ENCODE results near the gene MLST8.

Gene MLST8

DNA sequence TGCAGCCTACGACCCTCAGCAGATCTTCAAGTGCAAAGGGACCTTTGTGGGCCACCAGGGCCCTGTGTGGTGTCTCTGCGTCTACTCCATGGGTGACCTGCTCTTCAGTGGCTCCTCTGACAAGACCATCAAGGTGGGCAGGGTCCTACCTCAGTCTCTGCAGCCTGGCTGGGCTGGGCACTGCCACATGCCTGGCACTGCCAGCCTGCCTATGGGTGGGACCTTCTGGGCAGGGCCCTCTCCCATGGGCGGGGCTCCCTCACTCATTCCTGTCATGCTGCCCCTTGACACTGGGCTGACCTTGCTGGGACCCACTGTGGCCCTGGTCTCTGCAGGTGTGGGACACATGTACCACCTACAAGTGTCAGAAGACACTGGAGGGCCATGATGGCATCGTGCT, 31.3 kb upstream of the MLST8 start:
- DNase-seq = no peak

DNA sequence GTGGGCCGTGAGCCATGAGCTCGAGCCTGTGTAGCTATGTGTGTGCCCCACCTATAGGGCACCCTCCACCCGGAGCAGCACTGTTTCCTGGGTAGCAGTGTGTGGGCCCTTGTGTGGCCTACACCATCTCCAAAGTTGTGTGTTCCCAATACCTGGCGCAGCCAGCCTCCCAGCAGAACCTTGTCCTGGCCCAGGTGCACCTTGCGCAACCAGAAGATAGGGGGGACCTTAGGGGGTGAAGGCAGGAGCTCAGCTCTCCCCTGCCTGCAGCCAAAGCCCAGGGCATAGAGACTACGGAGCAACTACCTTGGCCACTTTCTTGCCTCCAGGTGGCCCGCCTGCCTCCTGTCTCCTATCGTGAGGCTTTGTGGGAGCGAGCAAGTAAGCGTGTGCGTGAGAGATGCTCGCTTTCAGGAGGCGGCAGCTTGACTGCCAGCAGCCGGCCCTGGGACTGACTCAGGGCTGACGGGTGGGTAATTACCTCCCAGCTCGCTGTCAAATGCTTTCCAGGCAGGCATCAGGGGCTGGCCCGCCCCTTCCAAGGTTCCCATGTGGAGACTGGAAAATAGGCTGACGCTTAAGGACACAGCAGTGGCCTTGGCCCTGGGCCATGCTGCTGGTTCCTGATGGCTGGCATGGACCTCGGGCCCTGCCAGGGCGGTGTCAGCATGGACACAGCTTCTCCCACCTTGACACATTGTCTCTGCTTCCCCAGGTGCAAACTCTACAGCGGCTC, 30.7 kb upstream of the MLST8 start:
- DNase-seq = no peak

DNA sequence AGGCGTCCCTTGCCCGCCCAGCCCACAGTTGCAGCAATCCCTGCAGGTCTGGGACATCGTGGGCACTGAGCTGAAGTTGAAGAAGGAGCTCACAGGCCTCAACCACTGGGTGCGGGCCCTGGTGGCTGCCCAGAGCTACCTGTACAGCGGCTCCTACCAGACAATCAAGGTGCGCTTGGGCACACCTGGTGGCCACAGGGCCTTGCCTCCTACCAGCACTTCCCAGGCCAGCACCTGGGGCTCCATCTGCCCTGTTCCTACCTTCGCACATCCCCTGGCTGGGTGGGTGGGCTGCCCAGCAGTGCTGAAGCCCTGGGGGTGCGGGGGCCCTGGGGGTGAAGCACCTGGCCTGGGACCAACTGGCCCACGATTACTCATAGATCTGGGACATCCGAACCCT, 29.8 kb upstream of the MLST8 start:
- DNase-seq = no peak

DNA sequence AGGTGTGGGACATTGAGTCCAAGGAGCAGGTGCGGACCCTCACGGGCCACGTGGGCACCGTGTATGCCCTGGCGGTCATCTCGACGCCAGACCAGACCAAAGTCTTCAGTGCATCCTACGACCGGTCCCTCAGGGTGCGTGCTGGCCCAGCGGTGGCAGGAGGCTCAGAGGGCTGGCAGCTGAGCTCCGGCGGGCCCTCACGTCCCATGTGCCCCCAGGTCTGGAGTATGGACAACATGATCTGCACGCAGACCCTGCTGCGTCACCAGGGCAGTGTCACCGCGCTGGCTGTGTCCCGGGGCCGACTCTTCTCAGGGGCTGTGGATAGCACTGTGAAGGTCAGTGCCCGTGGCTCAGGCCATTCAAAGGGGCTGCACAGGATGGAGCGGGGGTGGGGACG, 29.2 kb upstream of the MLST8 start:
- DNase-seq = no peak

DNA sequence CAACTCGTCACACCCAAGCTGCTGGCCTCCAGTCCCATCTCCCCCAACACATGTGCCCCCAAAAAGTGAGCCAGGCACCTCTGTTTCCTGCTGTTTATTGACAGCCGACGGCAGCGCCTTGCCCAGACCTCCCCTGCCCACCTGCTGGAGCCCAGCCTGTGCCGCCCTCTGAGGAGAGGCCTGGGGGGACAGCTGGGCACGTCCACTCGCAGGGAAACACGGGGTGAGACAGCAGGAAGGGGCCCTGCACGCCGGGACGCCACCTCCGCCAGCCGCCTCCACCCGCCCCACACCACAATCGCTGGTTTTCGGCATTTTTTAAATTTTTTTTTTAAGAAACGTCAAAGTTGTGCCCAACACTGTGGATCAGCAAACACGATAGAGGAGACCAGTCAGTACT, 28.2 kb upstream of the MLST8 start:
- DNase-seq = no peak

DNA sequence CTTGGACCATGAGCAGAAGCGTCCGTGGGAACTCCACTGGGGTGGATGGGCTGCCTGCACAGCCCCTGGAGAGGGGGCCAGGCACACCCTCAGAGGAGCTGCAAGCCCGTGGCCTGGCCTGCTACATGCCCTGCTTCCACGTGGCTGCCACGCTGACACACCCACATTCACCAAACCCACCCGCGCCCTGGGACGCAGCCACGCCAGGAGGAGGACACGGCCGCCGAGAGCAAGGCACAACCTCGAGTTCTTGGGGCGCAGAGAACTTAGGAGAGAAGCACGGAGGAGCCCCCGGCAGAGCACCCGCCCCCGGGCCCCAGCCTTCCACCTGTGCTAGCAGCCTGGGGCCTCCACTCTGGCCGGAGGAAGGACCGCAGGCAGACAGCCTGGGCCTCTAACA, 27.7 kb upstream of the MLST8 start:
- DNase-seq = no peak

DNA sequence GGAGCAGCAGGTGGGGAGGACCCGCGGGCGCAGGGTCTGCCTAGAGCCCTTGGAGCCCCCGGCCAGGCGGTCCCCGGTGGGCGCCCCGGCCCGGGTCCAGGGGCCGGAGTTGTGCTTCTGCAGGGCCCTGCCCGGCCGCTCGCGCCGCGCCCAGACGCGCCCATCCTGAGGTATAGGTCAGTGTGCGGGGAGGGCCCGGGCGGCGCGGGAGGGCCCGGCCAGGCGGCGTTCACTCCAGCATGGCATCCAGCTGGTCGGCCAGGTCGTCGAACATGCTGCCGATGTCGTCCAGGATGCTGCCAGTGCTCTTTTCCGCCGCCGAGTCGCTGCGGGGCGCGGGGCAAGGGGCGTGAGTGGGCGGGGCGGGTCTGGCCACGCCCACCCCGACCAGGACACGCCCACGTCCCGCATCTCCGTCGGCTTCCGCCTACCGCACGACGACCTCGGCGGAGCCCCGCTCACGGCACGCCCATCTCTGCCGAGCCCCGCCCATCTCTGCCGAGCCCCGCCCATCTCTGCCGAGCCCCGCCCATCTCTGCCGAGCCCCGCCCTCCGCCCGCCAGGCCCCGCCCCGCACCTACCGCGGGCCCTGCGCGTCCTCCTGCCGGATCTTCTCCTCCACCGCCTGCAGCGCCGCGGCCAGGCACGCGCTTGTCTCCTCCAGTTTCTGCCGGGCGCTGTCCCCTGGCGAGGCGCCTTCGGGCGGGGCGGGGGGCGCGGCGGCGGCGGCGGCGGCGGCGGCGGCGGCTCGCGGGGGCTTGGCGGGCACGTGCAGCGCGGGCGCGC, 26.7 kb upstream of the MLST8 start:
- DNase-seq = peak; percentile 46 to 71

DNA sequence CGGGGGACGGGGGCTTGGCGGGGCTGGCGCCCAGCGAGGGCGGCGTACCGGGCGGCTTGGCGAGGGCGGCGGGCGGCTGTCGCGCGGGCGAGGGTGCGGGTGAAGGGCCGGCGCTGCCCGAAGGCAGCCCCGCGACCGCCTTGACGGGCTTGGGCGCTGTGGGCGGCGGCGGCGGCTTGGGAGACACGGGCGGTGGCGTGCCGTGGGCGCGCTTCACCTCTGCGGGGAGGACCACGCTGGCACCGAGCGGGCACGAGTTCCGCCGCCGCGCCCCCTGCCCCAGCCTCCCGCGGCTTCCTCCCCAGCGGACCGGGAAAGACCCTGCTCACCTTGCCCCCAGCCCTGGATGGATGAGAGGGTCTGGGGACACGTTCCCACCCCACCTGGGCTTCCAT, 26.1 kb upstream of the MLST8 start:
- DNase-seq = no peak

DNA sequence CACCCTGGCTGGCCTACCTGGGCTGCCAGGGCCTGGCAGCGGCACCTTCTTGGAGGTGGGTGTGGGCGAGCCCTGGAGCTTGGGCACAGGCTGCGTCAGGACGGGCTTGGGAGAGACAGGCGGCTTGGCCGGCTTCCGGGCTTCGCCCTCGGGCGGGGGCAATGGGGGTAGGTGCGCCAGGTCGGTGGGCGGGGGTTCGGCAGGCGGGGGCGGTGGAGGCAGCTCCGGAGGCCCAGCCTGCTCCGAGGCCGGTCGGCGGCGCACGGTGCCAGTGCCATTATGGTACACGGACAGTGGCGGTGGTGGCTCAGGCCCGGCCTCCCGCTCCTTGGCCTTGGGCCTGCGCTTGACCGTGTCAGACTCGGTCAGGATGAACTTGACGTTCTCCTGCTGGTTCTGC, 25.7 kb upstream of the MLST8 start:
- DNase-seq = no peak

DNA sequence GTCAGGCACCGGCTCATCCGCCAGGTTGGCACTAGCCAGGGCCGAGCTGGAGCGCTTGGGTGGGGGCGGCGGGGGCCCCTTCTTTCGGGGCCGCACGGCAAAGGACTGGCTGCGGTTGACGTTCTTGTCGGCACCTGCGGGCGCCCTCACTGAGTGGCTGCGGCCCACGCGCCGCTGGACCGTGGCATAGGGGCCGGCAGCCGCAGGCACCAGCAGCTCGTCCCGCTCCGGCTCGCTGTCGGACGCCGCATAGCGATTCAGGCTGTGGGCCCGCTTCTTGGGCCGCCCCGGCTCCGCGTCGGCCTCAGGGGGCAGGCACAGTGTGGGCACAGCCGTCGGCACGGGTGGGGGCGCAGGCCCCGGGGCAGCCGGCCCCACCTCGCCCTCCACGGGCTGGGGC, 24.8 kb upstream of the MLST8 start:
- no peak for DNase-seq

DNA sequence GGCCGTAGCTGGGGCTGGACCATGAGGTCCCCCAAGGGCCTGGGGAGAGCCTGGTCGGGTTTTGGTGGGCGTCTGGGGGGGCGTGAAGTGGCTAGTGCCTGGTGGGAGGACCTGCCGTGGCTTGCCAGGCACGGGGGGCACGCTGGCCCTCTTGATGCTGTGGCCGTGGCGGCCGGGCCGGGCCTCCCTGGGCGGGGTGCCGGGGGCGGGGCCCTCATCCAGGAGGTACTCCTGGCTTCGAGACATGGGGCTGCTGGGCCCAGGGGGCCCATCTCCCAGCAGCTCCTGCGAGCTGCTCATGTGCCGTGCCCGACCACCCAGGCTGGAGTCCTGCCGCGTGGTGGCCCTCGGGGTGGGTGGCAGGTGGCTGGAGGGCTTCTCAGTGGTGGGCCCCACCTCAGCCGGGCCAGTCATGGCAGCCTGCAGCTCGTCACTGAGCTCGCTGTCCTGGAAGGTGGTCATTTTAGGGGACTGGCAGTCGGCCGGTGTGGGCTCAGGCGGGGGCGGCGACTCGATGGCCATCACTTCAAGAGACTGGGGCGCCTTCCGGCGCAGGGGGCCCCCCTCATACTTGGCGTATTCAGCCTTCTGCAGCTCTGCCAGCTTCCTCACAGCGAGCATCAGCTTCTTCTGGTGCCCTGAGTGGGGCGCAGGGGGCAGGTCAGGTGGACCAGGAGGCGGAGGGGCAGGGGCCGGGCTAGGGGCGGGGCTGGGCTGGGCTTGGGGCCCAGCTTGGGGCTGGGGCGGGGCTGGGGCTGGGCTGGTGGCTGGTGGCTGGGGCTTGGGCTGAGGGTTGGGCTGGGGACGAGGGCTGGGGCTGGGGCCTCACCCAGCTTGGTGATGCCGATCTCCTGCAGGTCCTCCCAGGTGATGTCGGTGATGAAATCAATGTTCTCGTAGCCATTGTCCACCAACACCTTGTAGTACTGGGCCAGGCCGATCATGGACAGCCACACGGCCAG, 24.0 kb upstream of the MLST8 start:
- DNase-seq = no peak

DNA sequence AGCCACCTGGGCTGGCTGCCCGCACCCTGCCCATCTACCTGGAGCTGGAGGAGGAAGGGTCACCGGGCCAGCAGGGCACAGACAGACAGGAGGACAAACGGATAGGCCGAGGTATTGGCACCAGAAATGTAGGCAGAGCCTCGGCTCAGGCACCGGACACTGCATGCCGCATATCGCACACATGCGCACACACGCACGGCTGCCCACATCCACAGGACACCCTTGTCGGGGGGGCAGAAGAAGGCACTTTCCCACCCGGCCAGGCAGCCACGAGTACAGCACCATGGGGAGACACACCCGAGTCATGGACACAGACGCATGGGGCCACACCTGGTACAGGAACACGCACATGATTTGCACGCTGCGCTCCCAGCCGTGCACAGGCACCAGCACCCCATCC, 23.3 kb upstream of the MLST8 start:
- DNase-seq = no peak

DNA sequence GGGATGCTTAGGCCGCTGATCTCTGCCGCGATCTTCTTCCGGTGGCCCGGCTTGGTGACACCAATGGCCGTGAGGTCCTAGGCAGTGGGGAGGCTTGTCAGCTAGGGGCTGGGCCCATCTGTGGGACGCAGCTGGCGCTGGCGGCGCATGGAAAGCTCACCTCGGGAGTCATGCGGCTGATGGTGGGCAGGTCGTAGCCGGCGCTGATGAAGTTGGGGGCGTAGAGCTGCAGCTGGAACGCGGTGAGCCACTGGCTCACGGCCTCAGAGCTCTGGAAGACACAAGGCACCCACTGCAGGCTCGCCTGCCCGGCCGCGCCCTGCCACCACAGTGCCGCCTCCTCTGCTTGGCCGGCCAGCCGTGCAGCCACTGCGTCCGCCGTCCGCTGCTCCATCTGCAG, 21.6 kb upstream of the MLST8 start:
- no peak for DNase-seq

DNA sequence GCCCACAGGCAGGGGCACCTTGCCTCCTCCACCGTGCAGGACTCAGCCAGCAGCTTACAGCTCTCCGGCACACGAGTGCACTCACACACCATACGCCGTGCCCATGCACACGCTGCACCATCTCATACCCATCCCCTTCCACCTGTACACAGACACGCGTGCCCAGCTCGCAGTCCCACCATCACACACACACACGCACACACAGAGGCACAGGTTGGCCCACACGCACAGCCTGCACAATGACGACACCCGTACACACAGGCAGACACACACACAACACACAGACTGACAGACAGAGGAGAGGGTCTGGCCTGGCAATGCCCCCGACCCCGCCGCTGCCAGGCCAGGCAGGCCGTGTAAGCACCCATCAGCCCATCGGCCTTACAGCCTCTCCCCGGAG, 20.9 kb upstream of the MLST8 start:
- no peak for DNase-seq

DNA sequence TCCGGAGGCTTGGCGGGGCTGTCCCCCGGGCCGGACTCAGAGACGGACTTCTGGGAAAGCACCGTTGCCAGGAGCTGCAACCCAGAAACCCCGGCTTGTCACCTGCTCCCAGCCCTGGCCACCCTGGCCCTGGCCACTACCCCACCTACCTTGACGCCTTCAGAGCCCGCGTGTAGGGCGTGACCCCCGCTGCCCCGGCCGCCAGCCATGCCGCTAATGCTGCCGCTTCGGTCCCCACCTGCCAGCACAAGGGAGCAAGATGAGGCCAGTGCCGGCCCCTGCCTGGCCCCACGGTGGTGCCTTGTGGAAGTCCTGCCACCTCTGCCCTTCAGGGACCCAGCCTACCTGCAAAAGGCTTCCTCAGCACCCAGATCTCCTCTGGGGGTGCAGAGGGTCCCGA, 20.3 kb upstream of the MLST8 start:
- DNase-seq = no peak

DNA sequence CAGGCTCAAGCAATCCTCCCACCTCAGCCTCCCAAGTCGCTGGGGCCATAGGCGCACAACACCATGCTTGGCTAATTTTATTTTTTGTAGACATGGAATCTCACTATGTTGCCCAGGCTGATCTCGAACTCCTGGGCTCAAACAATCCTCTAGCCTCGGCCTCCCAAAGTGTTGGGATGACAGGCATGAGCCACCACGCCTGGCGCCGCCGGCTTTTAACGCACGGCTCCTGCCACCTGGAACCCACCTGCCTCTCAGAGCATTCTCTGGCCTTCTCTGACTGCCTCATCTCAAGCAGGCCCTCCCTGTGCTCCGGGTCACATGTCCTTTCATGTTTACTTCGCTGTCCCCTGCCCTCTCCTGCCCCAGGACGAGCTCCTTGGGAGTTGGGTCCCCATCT, 19.2 kb upstream of the MLST8 start:
- no peak for DNase-seq

DNA sequence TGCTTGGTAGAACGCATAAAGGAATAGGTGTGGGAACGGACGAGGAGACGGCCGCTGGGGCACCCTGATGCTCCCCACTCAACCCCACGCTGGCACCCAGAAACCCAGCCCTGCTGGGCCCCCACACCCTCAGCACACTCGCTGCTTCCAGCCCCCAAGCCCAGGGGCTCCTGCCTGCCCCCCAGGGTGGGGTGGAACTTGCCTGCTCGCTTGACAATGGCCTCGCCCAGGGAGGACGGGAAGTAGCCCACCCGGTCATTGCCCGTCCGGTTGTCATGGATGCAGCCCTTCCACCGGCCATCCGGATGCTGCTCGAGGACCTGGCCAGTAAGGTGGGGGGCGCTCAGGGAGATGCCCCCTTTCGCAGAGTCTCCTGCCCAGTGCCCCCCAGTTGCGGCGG, 18.7 kb upstream of the MLST8 start:
- no peak for DNase-seq

DNA sequence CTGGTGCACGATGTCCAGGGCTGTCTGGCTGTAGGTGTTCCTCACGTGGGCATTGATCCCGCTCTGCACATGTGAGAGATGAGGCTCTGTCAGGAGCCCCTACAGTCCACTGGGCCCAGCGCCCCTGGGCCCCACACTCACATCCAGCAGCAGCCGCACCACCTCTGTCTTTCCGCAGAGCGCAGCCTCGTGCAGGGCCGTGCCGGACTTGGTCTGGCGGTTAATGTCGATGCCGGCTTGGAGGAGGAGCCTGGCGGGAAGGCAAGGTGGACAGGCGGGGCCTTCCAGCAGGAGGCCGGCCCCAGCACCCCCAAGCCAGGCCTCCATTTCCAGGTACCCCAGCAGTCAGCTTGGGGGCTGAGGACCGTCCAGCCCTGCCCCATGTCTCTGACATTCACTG, 18.0 kb upstream of the MLST8 start:
- no peak for DNase-seq

DNA sequence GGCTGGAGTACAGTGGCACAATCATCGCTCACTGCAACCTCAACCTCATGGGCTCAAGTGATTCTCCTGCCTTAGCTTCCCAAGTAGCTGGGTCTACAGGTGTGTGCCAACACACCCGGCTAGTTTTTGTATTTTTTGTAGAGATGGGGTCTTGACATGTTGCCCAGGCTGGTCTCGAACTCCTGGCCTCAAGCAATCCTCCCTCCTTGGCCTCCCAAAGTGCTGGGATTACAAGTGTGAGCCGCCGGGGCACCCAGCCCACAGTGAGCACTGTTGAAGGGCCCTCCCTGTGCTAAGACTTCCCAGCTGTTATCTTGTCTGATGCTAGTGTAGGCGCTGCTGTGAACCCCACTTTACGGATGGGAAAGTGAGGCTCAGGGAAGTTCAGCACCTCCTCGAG, 16.9 kb upstream of the MLST8 start:
- no peak for DNase-seq

DNA sequence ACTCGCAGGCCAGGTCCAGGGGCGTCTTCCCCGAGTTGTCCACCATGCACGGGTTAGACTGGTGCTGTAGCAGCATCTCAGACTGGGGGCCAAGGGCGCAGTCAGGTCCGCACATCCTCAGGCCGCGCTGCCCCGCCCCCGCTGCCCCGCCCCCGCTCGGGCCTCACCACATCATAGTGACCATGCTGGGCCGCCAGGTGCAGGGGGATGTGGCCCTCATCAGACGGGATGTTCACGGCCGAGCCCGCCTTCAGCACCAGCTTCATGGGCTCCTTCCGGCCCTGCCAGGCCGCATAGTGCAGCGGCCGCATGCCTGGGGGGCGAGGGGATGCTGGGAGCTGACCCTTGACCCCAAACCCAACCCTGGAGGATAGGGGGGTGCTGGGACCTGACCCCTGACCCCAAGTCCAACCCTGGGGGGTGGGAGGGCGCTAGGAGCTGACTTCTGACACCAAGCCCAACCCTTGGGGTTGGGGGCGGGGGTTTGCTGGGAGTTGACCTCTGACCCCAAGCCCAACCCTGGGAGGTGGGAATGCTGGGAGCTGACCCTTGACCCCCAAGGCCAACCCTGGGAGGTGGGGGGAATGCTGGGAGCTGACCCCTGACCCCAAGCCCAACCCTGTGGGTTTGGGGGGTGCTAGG, 15.9 kb upstream of the MLST8 start:
- DNase-seq = no peak

DNA sequence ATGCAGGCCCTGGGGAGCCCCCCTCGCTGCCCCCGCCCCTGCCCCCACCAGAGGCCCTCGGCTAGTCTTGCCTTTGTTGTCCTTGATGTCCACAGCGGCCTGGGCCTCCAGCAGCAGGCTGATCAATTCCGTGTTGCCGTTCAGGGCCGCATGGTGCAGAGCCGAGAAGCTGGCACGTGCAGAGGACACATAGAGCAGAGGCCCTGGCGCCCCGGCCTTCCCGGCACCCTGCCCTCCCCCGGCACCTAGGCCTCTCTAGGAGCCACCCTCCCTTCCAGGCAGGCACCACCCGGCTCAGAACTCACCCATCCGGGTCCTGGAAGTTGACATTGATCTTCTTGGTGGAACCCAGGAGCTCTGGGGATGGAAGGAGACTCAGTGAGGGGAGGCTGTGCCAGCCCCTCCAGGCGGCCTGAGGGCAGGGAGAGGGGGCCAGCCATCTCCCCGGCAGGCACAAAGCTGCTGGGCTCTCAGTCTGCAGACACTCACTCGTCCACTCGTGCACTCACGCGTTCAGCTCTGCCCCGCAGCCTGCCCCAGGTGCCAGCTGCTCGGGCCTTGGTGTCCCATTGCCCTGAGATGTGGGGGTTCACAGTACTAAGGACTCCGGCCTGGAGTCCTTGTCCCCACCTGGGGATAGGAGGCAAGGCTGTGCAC, 15.1 kb upstream of the MLST8 start:
- DNase-seq = no peak

DNA sequence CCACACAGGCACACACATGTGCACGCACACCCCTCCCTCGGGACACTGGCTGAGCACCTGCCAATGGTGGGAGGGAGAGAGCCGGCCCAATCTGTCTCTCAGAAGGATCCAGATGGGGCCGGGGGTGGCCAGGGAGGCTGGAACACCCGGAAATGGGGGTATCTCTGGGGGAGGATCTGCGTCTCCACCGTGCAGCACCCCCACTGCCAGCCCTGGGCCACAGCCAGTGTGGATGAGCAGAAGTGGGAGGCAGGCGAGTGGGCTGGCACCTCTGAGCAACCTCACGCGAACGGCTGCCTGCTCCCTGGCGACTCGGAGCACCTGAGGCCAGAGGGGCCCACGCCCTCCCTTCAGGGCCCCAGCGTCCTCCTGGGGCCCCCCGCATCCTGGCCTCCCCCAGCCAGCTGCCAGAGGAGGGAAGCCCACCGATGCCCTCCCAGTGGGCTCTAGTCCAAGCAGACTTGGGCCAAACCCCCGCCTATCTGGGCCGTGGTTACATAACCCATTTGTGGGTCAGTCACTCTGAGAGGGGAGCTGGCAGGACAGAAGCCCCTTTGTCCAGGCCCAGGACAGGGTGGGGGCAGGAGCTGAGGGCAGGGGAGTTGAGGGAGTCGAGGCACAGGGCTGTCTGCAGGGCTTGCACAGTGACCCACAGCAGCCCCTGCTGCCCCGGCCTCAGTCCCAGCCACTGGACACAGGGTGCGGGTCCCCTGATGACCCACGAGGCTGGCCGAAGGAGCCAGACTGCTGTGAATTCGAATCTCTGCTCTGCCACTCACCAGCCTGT, 14.4 kb upstream of the MLST8 start:
- no peak for DNase-seq

All from NCI-H1930 (cell line).